NT2/D1 (cell line): ENCODE measurements around the gene OPRD1.
"Not testable (repeated sequence)": the region's sequence is repeated elsewhere in the genome, so short reads cannot be mapped to it uniquely, and the experiment has no call there.

Experiments used
- DNase-seq: peaks from one replicate; pipeline ENCODE4 v3.0.0-alpha.2; 2011; ENCODE audit warnings: low read depth, low spot score
- H3K27me3 ChIP-seq: 2 replicates; pipeline ENCODE4 v1.6.0; 2011; ENCODE audit warnings: mild to moderate bottlenecking; ENCODE audit not compliant: insufficient read length, insufficient read depth
- H3K36me3 ChIP-seq: 2 replicates; pipeline ENCODE4 v1.6.1; 2011; ENCODE audit warnings: mild to moderate bottlenecking, low read length, mixed read lengths; ENCODE audit not compliant: insufficient read depth, insufficient read length
- H3K4me1 ChIP-seq: 2 replicates; pipeline ENCODE4 v1.5.1; 2011; ENCODE audit not compliant: insufficient read depth, insufficient read length
- H3K4me3 ChIP-seq: 2 replicates; pipeline ENCODE4 v1.5.1; 2011; ENCODE audit warnings: low read depth; ENCODE audit not compliant: insufficient read length
- H3K9ac ChIP-seq: 2 replicates; pipeline ENCODE4 v1.6.0; 2011; ENCODE audit warnings: low read depth; ENCODE audit not compliant: insufficient read length
- H3K9me3 ChIP-seq: 2 replicates; pipeline ENCODE4 v1.5.1; 2011; ENCODE audit warnings: mild to moderate bottlenecking, low read length; ENCODE audit not compliant: insufficient read depth
- SUZ12 ChIP-seq: IDR thresholded peaks from 2 replicates; pipeline ENCODE4 v1.6.1; 2011; ENCODE audit not compliant: insufficient read length, insufficient read depth; ENCODE audit errors: extremely low read depth
- YY1 ChIP-seq: IDR thresholded peaks from 2 replicates; pipeline ENCODE4 v1.6.1; 2011; ENCODE audit not compliant: insufficient read length, insufficient read depth
- ZNF274 ChIP-seq: IDR thresholded peaks from 2 replicates; pipeline ENCODE4 v1.6.1; 2011; ENCODE audit warnings: mild to moderate bottlenecking, low read depth, low read length

OPRD1 gene

GRCh38 chr1:28813931-28814465 is 2.0 kb downstream of the OPRD1 start:
- TF ChIP-seq ZNF274 (no peak), SUZ12 (no peak), YY1 (no peak)
- no peak for DNase-seq
- Histone ChIP-seq H3K9ac (no peak overlapping the region), H3K4me1 (peaks cover 34% of the 10 kb centered on the region), H3K36me3 (no peaks in the 10 kb centered on the region), H3K4me3 (no peak overlapping the region), H3K27me3 (peaks cover 42% of the 10 kb centered on the region), H3K9me3 (peaks cover 8% of the 10 kb centered on the region; the same call in 1 of the 2 replicates)

DNA sequence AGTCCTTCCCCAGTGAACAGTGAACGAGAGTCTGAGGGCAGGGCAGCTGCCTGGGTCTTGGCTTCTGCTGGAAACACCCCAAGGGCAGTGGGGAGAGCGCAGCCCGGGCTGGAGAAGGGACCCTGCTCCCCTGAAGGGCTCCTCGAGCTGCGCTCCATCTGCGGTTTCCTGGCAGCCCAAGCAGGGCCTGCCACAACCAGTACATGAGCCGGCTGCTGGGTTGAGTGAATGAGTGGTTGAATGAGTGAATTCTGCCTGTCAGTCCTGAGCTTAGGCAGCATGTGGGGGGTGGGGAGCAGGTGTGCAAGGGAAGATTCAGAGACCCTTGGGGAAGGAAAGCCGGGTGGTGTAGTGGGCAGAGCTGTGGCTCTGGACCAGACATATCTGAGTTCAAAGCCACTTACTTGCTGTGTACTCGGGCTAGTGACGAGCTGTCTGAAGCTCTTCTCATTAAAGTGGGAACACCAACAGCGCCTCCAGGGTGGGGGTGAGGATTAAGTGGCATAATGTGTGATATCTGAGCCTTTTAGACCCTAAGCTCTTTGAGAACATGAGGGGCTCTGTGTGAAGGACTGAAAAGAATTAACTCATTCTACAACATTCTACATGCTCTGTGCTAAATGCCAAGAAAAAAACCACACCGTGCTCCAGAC is 3.7 kb downstream of the OPRD1 start:
- peaks cover 35% of the 10 kb centered on the region for H3K4me1 ChIP-seq
- no peak for TF ChIP-seq SUZ12
- no peak for TF ChIP-seq ZNF274
- TF ChIP-seq YY1, result no peak
- peaks cover 32% of the 10 kb centered on the region for H3K27me3 ChIP-seq
- H3K9me3 ChIP-seq, result peaks cover 8% of the 10 kb centered on the region; the same call in 1 of the 2 replicates
- no peak for DNase-seq
- H3K9ac ChIP-seq, result no peak overlapping the region
- H3K4me3 ChIP-seq, result no peak overlapping the region
- no peaks in the 10 kb centered on the region for H3K36me3 ChIP-seq

DNA sequence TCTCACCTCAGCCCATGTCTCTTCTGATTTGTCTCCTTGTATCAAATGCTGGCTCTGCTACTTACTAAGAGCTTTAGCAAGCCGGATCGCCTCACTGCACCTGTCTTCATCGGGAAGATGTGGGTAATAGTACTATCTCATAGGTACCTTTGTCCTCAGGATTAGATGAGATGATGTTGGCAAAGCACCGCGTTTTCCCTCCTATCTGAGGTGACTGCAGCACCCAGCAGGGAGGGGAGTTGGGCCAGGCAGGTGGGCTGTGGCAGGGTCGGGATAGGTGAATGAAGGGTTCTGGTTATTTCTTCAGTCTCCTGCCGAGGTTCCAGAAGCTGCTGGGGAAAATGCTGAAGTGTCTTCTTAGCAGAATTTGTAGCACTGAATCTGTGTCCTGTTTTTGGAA is 5.2 kb downstream of the OPRD1 start:
- Histone ChIP-seq H3K4me3 (no peak overlapping the region), H3K9ac (no peak overlapping the region), H3K36me3 (no peaks in the 10 kb centered on the region), H3K9me3 (peaks cover 8% of the 10 kb centered on the region; the same call in 1 of the 2 replicates), H3K4me1 (peaks cover 32% of the 10 kb centered on the region), H3K27me3 (peaks cover 17% of the 10 kb centered on the region)
- no peak for TF ChIP-seq YY1
- no peak for TF ChIP-seq SUZ12
- TF ChIP-seq ZNF274, result no peak
- DNase-seq, result no peak

DNA sequence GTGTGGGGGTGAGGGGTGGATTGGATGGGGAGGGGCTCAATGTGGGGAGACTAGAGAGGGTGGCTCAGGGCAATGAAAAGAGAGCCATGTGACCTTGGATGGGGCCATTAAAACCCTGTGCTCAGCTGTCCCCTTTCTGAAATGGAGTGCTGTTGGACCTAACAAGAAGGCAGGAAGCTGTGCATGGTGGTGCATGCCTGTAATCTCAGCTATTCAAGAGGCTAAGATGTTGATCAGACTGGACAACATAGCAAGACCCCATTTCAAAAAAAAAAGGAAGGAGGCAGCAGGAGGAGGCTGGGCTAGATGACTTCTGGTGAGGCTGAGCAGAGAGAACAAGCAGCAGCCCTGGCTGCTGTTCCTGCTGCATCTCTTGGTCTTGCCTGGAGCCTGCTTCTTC is 7.0 kb downstream of the OPRD1 start:
- Histone ChIP-seq H3K4me3 (no peak overlapping the region), H3K4me1 (peaks cover 21% of the 10 kb centered on the region), H3K27me3 (no peaks in the 10 kb centered on the region), H3K9ac (no peak overlapping the region), H3K36me3 (no peaks in the 10 kb centered on the region), H3K9me3 (no peaks in the 10 kb centered on the region)
- TF ChIP-seq YY1 (no peak), ZNF274 (no peak), SUZ12 (no peak)
- DNase-seq, result no peak

DNA sequence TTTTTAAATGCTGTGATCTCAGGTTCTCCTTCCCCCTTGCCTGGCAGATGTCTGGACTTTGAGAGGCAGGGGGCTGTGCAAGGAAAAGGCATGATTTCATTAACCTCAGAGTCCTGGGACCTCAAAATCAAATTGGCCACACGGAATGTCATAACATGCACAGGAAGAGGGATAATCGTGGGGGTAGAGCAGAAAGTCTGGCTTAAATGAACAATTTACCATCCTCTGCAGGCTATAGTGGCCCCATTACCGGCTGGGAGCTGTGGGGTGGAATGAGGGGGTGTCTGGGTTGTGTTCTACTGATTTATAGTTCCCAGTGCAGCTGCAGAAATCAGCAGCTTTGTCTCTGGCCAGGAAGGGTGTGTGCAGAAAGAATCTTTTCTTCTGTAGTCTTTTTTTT is 10.8 kb downstream of the OPRD1 start:
- H3K36me3 ChIP-seq, result no peaks in the 10 kb centered on the region
- peaks cover 5% of the 10 kb centered on the region for H3K4me1 ChIP-seq
- H3K27me3 ChIP-seq, result no peaks in the 10 kb centered on the region
- TF ChIP-seq SUZ12, result no peak
- TF ChIP-seq ZNF274, result no peak
- TF ChIP-seq YY1, result no peak
- no peaks in the 10 kb centered on the region for H3K9me3 ChIP-seq
- DNase-seq, result no peak
- no peak overlapping the region for H3K9ac ChIP-seq
- no peak overlapping the region for H3K4me3 ChIP-seq

DNA sequence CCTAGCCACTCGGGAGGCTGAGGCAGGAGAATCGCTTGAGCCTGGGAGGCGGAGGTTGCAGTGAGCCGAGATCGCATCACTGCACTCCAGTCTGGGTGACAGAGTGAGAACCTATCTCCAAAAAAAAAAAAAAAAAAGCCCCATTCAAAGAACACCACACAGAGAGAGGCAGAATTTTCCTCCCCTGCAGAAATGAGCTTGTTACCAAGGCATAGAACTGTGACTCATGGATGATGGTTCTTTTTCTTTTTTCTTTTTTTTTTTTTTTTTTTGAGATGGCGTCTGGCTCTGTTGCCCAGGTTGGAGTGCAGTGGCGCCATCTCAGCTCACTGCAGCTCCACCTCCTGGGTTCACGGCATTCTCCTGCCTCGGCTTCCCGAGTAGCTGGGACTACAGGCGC is 12.1 kb downstream of the OPRD1 start:
- not testable (repeated sequence) for H3K9me3 ChIP-seq, H3K9ac ChIP-seq, H3K4me1 ChIP-seq, H3K4me3 ChIP-seq, H3K27me3 ChIP-seq, H3K36me3 ChIP-seq, DNase-seq

DNA sequence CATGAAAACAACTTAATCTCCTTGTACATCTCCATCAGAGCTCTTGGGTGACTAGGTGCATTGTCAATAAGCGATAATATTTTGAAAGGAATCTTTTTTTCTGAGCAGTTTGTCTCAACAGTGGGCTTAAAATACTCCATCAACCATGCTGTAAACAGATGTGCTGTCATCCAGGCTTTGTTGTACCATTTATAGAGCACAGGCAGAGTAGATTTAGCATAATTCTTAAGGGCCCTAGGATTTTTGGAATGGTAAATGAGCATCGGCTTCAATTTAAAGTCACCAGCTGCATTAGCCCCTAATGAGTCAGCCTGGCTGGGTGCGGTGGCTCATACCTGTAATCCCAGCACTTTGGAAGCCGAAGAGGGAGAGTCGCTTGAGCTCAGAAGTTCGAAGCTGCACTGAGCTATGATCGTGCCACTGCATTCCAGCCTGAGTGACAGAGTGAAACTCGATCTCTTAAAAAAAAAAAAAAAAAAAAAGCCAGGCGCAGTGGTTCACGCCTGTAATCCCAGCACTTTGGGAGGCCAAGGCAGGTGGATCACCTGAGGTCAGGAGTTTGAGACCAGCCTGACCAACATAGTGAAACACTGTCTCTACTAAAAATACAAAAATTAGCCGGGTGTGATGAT is 16.4 kb downstream of the OPRD1 start:
- not testable (repeated sequence) for H3K9me3 ChIP-seq, H3K4me3 ChIP-seq, H3K36me3 ChIP-seq, DNase-seq, H3K27me3 ChIP-seq, H3K4me1 ChIP-seq, H3K9ac ChIP-seq
